Muscle of leg (tissue), 11 donors: ENCODE measurements around the gene CCDC181. TPM values are rescaled to one million over a fixed set of nuclear protein-coding genes. Genes with fewer than 3 reads are reported as not detected.

ENCODE experiments used
- DNase-seq: peaks from one replicate; pipeline ENCODE4 v3.0.0; 2013
- H3K27ac ChIP-seq: one replicate; pipeline ENCODE4 v1.5.1; 2013; ENCODE audit warnings: mild to moderate bottlenecking, low read length, control low read depth
- H3K27me3 ChIP-seq: one replicate; pipeline ENCODE4 v1.6.1; 2013; ENCODE audit warnings: low read length; ENCODE audit not compliant: control insufficient read depth, insufficient read depth
- H3K36me3 ChIP-seq: one replicate; pipeline ENCODE4 v1.6.1; 2013; ENCODE audit warnings: low read length; ENCODE audit not compliant: control insufficient read depth, insufficient read depth
- H3K4me1 ChIP-seq: one replicate; pipeline ENCODE4 v1.6.1; 2013; ENCODE audit warnings: low read length; ENCODE audit not compliant: control insufficient read depth, insufficient read depth
- H3K4me3 ChIP-seq: one replicate; pipeline ENCODE4 v1.5.1; 2013; ENCODE audit warnings: low read length, control low read depth
- H3K9me3 ChIP-seq: replicated peaks from 2 replicates; pipeline ENCODE4 v1.6.1; 2013; ENCODE audit warnings: low read depth, low read length; ENCODE audit not compliant: control insufficient read depth
- WGBS: methylation state at CpG from one replicate; pipeline ENCODE4 v1.1.5; 2013; ENCODE audit warnings: missing lambda C conversion rate; ENCODE audit not compliant: insufficient coverage; 5-methylcytosine and 5-hydroxymethylcytosine counted together
- polyA plus RNA-seq, 8 donors: library from polyadenylated mRNA; unstranded; fragments of 120-200 nt; gene quantifications; one replicate each; pipeline versions ENCODE4 v1.2.1 to v1.2.3, GENCODE V29; 2013; ENCODE audit warnings: inconsistent platforms in 1 of 8, low replicate concordance in 1 of 8; ENCODE audit not compliant: insufficient read length in 8 of 8, insufficient read depth in 1 of 8
- total RNA-seq: library from RNA; stranded (reverse); fragments of 120-200 nt; gene quantifications from one replicate; pipeline ENCODE4 v1.2.4, GENCODE V29; 2013

Gene CCDC181
- total and polyA plus RNA-seq, 9 donors: 0.66 to 1.6 (median 0.94) TPM

DNA sequence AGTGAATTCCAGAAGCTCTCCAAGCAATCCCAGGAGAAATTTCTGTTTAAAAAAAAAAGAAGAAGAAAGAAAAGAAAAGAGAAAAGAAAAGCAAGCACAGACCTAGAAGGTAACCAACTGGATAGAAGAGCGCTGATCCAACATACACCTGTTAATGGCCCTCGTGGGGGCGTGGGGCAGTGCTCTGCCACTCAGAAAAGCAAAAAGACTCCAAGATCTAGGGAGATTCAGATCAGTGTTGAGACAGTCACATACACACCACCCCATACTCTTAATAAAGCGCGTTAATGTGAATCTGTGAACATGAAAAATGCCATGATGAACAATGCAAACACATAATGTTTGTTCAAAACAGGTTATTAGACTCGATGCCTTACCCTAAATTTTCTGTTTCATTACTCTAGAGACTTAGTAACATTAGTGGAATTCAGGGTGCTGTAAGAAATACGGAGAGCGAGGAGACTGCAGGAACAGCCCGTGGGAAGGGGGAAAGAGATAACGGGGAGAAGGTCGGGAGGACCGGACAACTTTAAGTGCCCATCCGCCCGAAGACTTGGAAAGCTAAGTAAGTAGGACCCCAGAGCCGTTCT lies 60.1 kb downstream of the CCDC181 start:
- Histone ChIP-seq H3K27ac (peak overlapping the region; percentile 50), H3K4me3 (peak overlapping the region; percentile 70), H3K36me3 (peaks cover 7% of the 10 kb centered on the region), H3K9me3 (no peaks in the 10 kb centered on the region), H3K27me3 (no peaks in the 10 kb centered on the region), H3K4me1 (peaks cover 2% of the 10 kb centered on the region)
- 2% methylated on average over 9 of the region's 15 CpGs for WGBS
- no peak for DNase-seq

DNA sequence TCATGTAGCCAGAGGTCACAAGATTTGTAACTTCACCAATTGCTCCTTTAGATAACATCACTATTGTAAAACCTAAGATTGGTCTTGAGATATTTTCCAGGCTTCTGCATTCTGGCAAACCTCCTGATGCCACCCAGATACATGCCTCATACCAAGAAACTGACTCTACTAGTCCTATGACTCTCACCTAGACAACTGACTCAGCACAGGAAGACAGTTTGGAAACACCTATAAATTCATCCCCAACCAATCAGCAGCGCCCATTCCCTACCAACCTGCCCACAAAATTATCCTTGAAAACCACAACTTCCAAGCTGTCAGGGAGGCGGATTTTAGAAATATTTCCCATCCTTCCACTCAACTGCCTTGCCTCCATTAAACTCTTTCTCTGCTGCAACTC lies 62.3 kb downstream of the CCDC181 start:
- Histone ChIP-seq H3K4me3 (no peak overlapping the region), H3K27ac (no peak overlapping the region), H3K36me3 (peaks cover 5% of the 10 kb centered on the region), H3K9me3 (no peaks in the 10 kb centered on the region), H3K4me1 (peaks cover 2% of the 10 kb centered on the region), H3K27me3 (no peaks in the 10 kb centered on the region)
- 92% methylated on average over 2 of the region's 2 CpGs for WGBS
- DNase-seq: no peak

DNA sequence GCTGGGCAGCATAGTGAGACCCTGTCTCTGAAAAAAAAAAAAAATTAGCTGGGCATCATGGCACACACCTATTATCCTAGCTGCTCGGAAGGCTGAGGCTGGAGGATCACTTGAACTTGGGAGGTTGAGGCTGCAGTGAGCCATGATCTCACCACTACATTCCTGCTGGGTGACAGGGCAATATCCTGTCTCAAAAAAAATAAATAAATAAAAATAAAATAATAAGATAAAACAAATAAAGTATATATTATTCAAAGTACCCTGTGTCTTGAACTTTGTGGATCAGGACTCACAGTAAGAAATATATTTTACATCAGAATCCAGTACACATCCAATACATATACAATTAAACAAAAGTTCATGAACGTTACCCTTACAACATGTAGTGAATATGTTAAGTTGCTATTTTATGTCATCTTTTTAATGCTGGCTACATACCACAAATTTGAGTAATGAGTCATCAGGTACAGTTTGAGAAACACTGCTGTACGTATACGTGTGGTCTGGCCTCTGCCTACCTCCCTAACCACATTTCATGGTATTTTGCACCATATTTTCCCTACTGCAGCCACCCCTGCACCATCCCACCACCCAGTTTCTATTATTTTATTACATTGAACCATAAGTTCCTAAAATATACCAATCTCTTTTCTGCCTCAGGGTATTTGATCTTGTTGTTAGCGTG lies 64.1 kb downstream of the CCDC181 start:
- DNase-seq: no peak
- no peak overlapping the region for H3K4me3 ChIP-seq
- no peak overlapping the region for H3K27ac ChIP-seq
- H3K9me3 ChIP-seq: no peaks in the 10 kb centered on the region
- H3K36me3 ChIP-seq: peaks cover 2% of the 10 kb centered on the region
- WGBS: 66% methylated on average over 2 of the region's 5 CpGs
- H3K27me3 ChIP-seq: no peaks in the 10 kb centered on the region
- H3K4me1 ChIP-seq: peaks cover 2% of the 10 kb centered on the region

DNA sequence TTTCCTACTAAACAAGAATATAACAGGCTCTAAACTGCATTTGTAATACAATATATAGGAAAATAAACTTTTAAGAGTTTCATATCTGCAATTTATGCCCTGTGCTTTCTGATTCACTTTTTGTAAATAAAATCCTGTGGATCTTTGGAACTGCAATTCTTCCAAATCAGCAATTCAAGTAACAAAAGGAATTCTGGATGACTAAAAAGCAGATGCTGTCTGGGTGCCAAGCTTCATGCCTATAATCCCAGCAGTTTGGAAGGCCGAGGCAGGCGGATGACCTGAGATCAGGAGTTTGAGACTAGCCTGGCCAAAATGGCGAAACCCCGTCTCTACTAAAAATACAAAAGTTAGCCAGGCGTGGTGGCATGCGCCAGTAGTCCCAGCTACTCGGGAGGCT lies 66.0 kb downstream of the CCDC181 start:
- Histone ChIP-seq H3K4me1 (no peaks in the 10 kb centered on the region), H3K36me3 (peaks cover 2% of the 10 kb centered on the region), H3K27me3 (no peaks in the 10 kb centered on the region), H3K27ac (no peak overlapping the region), H3K9me3 (no peaks in the 10 kb centered on the region), H3K4me3 (no peak overlapping the region)
- WGBS: 96% methylated on average over 5 of the region's 7 CpGs
- no peak for DNase-seq

DNA sequence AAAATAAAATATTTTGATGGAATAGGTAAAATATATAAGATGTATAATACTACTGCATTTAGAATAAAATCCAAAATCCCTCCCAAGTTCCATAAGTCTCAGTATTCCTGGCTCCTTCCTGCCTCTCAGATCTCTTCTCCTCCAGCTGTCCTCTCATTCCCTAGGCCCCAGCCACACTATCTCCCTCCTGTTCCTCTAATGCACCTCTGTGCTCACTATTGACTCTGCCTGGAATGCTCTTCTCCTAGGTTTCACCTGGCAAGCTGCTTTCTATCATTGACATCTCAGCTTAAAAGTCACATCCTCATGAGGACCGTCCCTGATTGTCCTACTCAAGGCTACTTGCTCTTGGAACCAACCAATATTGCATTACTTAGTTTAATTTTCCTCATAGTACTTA lies 66.9 kb downstream of the CCDC181 start:
- DNase-seq: no peak
- Histone ChIP-seq H3K4me3 (no peak overlapping the region), H3K4me1 (no peaks in the 10 kb centered on the region), H3K36me3 (peaks cover 2% of the 10 kb centered on the region), H3K27ac (no peak overlapping the region), H3K27me3 (no peaks in the 10 kb centered on the region), H3K9me3 (no peaks in the 10 kb centered on the region)
- WGBS: 86% methylated on average over 1 of the region's 1 CpG

DNA sequence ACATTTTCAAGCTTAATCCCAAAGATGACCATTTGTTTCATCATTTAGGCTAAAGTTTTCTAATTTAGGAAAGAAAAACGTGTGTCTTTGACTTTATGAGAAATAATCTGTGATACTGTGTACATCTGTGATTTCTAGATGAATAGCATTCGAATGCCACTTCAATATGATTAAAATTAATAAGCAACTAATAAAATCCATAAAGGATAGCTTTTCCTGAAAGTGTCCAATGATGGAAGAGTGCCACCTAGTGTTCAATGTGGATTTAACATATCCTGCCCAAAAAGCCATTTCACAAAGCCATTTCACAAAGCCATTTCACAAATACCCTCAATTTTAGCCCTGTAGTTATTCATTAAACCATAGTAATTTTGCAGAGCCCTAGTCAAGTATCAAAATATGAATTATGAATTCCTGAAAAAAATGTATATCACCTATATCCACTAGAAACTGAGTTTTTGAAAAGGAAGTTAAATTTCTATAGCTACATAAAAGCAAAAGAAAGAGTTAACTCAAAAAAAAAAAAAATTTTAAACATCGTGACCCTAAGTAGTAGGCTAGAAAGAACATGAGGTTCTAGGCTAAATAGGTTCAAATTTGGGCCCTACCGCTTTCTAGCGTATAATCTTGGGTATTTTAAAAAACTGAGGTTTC lies 78.8 kb downstream of the CCDC181 start:
- Histone ChIP-seq H3K9me3 (peaks cover 4% of the 10 kb centered on the region), H3K27me3 (no peaks in the 10 kb centered on the region), H3K36me3 (no peaks in the 10 kb centered on the region), H3K27ac (no peak overlapping the region), H3K4me3 (no peak overlapping the region), H3K4me1 (no peaks in the 10 kb centered on the region)
- peak; percentile 72 for DNase-seq
- no CpG with 5 or more reads among the region's 5 CpGs for WGBS

DNA sequence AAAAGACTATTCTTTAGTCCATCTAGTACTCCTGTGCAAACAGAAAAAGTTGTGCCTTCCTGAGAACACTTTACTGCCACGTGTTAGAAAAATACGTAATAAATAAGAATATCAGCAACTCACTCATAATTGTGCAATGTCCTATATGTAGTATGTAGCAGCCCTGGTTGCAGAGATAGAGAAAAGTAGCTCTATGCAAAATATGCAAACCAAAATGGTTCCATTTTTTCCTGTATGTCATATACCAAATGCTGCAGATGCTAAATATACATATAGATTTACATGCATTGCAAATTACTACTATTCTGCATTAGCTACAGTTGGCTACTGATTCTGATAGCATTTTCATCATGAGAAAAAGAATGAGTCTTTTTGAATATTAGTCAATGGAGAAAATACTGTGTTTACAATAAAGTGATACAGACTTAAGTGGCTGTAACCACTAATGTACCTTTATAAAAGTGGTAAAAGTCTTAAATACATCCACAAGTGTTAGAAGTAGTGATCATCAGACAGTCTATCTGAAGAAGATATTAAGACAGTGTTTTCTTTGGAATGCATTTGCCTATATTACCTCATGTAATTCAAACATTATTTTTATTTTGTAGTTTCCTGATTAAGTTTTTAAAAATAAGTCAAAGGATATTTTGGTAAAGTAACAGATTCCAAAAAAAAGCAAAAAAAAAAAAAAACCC lies 79.4 kb downstream of the CCDC181 start:
- WGBS: no CpG with 5 or more reads among the region's 2 CpGs
- Histone ChIP-seq H3K27me3 (no peaks in the 10 kb centered on the region), H3K27ac (no peak overlapping the region), H3K4me3 (no peak overlapping the region), H3K36me3 (no peaks in the 10 kb centered on the region), H3K9me3 (no peaks in the 10 kb centered on the region), H3K4me1 (no peaks in the 10 kb centered on the region)
- DNase-seq: no peak

DNA sequence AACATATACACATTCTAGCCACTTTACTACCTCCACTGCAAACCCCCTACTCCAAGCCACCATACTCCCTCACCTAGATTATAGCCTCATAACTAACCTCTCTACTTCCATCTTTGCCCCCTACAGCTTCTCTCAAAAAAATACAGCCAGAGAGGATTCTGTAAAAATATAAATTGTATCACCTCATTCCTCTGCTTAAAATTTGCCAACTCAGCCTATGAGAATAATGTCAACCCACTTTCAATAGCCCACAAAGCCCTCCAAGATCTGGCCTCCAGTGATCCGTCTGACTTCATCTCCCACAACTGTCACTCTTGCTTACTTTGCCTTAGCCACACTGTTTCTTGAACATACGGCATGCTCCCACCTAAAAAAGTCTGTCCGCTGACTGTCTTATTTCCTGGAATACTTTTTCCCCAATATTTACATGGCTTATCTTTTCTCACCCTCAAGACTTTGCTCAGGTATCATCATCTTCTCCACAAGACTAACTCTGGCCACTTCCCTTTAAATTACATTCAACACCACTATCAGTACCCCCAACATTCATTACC lies 81.2 kb downstream of the CCDC181 start:
- 91% methylated on average over 3 of the region's 3 CpGs for WGBS
- no peak for DNase-seq
- H3K9me3 ChIP-seq: no peaks in the 10 kb centered on the region

DNA sequence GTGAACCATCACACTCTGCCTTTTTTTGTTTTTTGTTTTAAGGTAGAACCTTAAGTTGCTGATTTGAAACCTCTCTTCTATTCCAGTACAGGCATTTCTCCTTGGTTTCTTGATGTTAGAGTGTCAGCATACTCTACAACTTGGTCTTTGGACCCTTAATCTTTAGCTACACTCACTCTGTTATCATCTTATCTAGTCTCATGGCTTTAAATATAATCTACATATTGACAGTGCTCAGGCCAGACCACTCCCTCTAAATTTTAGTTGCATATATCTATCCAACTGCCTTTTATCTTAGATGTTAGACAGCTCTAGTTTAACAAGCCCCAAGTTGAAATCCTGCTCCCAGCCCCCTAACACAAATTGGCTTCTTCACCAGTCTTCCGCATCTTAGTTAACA lies 81.8 kb downstream of the CCDC181 start:
- 100% methylated on average over 1 of the region's 1 CpG for WGBS
- Histone ChIP-seq H3K27me3 (no peaks in the 10 kb centered on the region), H3K9me3 (no peaks in the 10 kb centered on the region), H3K4me1 (no peaks in the 10 kb centered on the region), H3K27ac (no peak overlapping the region), H3K4me3 (no peak overlapping the region), H3K36me3 (no peaks in the 10 kb centered on the region)
- no peak for DNase-seq

More for the DNA sequence above, 81.2 kb downstream of the CCDC181 start:
- Histone ChIP-seq H3K4me3 (no peak overlapping the region), H3K27ac (no peak overlapping the region), H3K27me3 (no peaks in the 10 kb centered on the region), H3K4me1 (no peaks in the 10 kb centered on the region), H3K36me3 (no peaks in the 10 kb centered on the region)
